Stimulated activated CD8-positive, alpha-beta memory T cell treated with anti-CD3 and anti-CD28 coated beads, Interleukin-15, amount 100 ng/mL, for 4 hours (primary cell): ENCODE measurements around the gene UPK3B.
"Not testable (repeated sequence)": the region's sequence is repeated elsewhere in the genome, so short reads cannot be mapped to it uniquely, and the experiment has no call there.

Experiments
- DNase-seq, 2 donors: peaks; one replicate each; pipeline ENCODE4 v3.0.0-alpha.2; 2020; ENCODE audit warnings: low read depth in 2 of 2

UPK3B gene

GRCh38 chr7:76509931-76510877, at the start of gene UPK3B:
TSS of gene UPK3B (plus strand) at chr7:76510552. CDS start at chr7:76510653, 101 bp downstream.
- DNase-seq: no peak

DNA sequence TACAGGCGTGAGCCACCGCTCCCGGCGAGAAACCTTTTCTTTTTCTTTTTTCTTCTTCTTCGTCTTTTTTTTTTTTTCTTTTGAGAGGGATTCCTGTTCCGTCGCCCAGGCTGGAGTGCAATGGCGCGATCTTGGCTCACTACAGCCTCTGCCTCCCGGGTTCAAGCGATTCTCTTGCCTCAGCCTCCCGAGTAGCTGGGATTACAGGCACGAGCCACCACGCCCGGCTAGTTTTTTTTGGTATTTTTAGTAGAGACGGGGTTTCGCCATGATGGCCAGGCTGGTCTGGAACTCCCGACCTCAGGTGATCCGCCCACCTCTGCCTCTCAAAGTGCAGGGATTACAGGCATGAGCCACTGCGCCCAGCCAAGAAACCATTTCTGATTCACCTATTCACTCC, 49.6 kb upstream of the UPK3B start:
- DNase-seq: not testable (repeated sequence)

DNA sequence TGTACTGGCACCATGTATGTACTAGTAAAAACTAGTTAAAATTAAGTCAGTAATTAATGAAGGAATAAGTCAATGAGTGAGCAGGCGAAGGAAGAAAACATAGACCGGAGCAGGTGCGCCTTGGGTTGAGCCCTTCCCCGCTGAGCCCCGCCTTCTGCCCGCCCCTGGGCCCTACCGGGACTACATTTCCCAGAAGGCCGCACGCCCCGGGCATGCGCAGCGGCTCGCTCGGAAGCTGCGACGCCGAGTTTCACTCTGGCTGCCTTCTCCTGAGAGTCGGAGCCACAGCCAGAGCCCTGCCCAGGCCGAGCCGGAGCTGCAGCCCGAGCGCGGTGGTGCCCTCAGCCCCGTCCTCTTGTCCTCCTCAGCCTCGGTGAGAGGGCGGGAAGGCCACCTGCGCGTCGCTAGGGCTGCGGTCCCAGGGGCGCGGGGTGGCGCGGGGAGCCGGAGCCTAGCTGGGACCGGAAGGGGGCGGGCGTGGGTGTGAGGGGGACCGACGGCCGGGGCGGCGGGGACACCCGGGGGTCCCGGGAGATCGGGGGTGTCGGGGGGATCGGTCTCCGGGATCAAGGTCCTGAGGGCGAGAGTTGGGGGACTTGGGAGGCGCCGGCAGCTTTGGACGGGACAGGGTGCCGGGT, 48.8 kb upstream of the UPK3B start, which contains the start of gene DTX2:
DTX2 (plus strand) TSS at position 246 of the 638 bp plus-strand sequence. CDS start 18,801 bp downstream, outside the sequence.
- DNase-seq: peak in 1 of 2 donors; percentile 48

DNA sequence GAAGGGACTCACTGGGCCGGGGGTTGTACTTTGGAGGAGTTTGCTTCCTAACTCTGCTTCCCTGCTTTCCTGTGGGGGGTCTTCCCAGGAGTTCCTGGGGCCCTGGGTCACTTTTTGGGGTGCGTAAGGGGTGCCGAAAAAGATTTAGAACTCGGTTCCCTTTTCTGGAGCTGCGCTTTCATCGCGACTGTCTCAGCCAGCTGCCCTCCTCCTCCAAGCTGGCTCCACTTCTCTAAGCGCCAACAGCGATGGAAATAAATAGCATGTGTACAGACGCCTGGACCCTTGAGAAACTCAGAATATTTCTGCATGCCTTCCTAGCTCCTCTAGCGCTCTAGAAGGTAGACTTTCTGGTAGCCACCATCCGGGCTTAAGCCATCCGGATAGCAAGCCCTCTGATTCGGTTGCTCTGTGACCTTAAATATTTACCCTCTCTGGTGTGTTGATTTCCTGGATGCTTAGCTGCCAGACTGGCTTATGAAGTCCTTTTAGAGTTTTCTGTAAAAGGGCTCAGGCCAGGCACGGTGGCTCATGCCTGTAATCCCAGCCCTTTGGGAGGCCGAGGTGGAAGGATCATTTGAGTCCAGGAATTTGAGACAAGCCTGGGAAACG, 48.0 kb upstream of the UPK3B start:
- DNase-seq: not testable (repeated sequence)

DNA sequence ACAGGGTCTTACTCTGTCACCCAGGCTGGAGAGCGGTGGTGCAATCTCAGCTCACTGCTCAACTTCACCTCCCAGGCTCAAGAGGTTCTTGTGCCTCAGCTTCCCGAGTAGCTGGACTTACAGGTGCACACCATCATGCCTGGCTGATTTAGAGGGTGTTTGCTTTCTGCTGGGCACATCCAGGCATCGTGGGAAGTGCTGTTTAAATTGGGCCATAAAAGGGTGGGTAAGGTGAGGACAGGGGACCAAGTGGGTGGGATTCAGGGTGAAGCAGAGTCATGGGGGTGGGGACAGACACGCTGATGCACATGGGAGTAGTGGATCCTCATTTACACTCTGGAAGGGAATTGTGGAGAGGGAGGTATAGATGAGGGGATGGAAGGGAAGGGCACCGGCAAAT, 45.4 kb upstream of the UPK3B start:
- not testable (repeated sequence) for DNase-seq

- DNase-seq: not testable (repeated sequence)
Measured at GRCh38 chr7:76465950-76466349, 44.4 kb upstream of the UPK3B start.

- not testable (repeated sequence) for DNase-seq
Measured at GRCh38 chr7:76467743-76468404, 42.5 kb upstream of the UPK3B start.

DNA sequence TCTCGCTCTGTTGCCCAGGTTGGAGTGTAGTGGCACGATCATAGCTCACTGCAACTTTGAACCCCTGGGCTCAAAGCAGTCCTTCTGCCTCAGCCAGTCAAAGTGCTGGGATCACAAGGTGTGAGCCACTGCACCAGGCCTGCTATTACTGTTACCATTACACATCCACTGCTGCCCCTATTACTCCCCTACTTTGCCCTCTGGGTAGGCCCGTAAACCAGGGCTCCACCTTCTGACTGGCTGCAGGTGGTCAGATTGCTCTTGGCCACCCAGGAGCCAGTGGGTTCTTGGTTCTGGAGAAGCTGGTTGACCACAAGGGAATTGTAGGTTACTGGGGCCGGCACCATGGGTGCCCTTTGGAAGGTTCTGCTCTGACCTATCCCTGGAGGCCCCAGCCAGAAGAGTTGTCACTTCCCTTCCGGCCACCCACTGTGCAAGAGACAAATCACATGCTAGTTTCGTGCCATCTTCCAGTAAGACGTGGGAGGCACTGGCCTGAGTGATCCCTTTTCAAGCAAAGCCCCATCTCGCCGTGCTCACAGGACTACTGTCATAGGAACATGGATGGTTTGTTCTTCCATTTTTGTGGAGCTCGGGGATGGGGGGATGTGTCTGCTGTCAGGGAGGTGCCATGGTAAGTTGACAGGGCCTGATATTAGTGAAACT, 38.7 kb upstream of the UPK3B start:
- DNase-seq: not testable (repeated sequence)

DNA sequence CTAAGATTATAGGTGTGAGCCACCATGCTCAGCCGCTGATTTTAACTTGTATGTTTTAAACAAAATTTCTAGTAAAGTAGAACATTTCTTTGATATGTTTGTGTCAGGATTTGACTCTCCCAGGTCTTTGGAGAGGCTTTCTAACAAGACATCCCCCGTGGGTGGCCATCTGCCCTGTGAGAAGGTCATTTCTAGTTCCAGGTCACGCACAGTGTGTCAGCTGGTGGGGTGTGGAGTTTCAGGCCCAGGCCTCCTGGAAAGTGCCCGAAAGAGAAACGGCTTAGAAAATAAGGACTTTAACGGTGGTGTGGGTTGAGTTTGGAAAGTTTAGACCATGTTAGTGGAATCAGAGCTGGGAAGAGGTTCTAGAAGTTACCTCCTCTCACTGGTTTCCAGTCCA, 37.3 kb upstream of the UPK3B start:
- not testable (repeated sequence) for DNase-seq

DNA sequence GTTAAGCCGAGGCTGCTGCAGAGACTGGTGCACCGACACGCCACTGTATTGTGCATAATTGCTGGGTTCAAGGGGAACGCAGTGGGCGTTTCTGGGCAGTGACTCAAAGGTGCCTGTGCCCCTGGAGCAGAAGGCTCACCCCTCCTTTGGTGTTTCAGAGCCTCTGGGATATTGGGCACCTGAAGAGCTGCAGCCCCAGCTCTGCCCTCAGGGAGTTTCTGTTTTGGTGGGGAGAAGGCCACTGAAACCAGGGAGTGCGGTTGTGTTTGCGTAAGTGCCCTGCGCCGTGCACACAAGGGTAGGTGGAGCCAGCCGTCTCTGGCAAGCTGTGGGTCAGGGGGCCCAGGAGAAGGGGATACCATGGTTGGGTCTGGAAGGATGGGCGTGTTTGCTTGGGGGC, 34.1 kb upstream of the UPK3B start:
- DNase-seq: not testable (repeated sequence)

DNA sequence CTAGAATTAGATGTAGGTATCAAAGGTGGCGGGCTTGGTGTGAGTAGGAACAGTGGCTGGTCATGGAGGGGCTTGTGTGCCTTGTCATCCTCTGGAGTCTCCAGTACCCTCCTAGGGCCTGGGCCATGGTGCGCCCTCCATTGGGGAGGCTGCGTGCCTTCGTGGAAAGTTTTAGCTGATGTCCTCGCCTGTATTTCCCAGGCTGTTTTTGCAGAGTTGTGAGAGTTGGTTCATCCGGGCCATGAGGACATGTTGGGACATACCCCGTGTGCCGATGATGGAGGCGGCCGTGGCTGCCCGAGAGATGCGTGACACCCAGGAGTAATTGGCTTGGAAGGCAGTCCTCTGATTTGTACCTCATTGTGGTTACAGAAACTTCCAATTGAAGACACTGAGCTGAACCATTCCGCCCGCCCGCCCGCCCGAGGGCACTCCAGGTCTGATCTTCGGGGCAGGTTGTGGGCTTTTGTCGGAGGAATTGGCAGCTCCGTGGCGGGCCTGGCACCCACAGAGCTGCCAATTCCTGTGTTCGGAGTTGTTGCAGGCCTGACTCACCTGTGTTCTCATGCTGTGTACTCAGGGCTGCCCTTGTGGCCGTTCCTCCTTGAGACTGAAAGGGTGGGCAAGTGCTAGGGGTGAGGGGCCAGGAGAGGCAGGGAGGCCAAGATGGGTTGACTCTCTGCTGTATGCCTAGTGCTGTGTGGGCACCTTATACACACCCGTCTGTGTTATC, 33.4 kb upstream of the UPK3B start:
- DNase-seq: not testable (repeated sequence)

GRCh38 chr7:76479628-76480027, 30.7 kb upstream of the UPK3B start:
- DNase-seq: not testable (repeated sequence)

- DNase-seq: not testable (repeated sequence)
Measured at GRCh38 chr7:76480403-76481253, 29.7 kb upstream of the UPK3B start.

GRCh38 chr7:76482660-76483059, 27.7 kb upstream of the UPK3B start:
- not testable (repeated sequence) for DNase-seq

GRCh38 chr7:76483081-76483480, 27.3 kb upstream of the UPK3B start:
- DNase-seq: not testable (repeated sequence)

DNA sequence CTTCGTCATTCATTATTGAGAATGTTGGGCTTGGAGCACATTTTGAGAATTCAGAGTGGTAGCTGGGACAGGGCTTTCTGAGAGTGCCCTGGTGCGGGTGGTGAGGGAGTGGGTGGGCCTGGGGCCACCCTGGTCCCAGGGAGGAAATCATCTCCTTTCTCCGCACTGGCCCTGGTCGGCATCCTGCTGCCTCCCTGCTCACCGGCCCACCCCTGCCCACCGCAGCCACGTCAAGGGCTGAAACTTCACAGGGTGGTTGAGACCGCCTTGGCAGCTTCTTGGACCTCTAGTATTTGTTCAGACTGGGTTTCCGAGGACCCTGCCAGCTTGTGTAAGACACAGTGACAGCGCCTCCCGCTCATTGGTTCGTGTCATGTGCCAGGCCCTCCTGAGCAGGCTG, 25.9 kb upstream of the UPK3B start:
- not testable (repeated sequence) for DNase-seq

- not testable (repeated sequence) for DNase-seq
Measured at GRCh38 chr7:76485822-76486610, 24.3 kb upstream of the UPK3B start.

GRCh38 chr7:76486618-76487017, 23.7 kb upstream of the UPK3B start:
- not testable (repeated sequence) for DNase-seq

- not testable (repeated sequence) for DNase-seq
Measured at GRCh38 chr7:76487969-76488368, 22.4 kb upstream of the UPK3B start.
